HG03060 (cell line): ENCODE data around the gene ATF6.
"Not testable (repeated sequence)": the region's sequence is repeated elsewhere in the genome, so short reads cannot be mapped to it uniquely, and the experiment has no call there.

ENCODE experiments used
- ATAC-seq: cut with Tn5 transposase; IDR thresholded peaks from one replicate; pipeline ENCODE4 v1.9.1; 2021; ENCODE audit warnings: low read depth, moderate number of reproducible peaks; ENCODE audit not compliant: unreplicated experiment

The ATF6 gene

GRCh38 chr1:161773791-161774190, 7.7 kb downstream of the ATF6 start:
- ATAC-seq: no peak

- ATAC-seq: no peak
Observed at GRCh38 chr1:161777261-161777660, 11.1 kb downstream of the ATF6 start.

- no peak for ATAC-seq
Observed at GRCh38 chr1:161778522-161778921, 12.4 kb downstream of the ATF6 start.

GRCh38 chr1:161779393-161779792, 13.3 kb downstream of the ATF6 start:
- no peak for ATAC-seq

GRCh38 chr1:161781995-161782394, 15.9 kb downstream of the ATF6 start:
- ATAC-seq: no peak

GRCh38 chr1:161782886-161783285, 16.8 kb downstream of the ATF6 start:
- ATAC-seq: no peak

- no peak for ATAC-seq
Observed at GRCh38 chr1:161784968-161785367, 18.8 kb downstream of the ATF6 start.

- ATAC-seq: no peak
Observed at GRCh38 chr1:161787355-161787754, 21.2 kb downstream of the ATF6 start.

GRCh38 chr1:161790587-161791317, 24.6 kb downstream of the ATF6 start:
- no peak for ATAC-seq

GRCh38 chr1:161791904-161792655, 26.0 kb downstream of the ATF6 start:
- no peak for ATAC-seq

- peak; percentile 80 for ATAC-seq
Observed at GRCh38 chr1:161792740-161793139, 26.6 kb downstream of the ATF6 start.

- no peak for ATAC-seq
Observed at GRCh38 chr1:161799792-161800191, 33.7 kb downstream of the ATF6 start.

- no peak for ATAC-seq
Observed at GRCh38 chr1:161801955-161802354, 35.8 kb downstream of the ATF6 start.

- no peak for ATAC-seq
Observed at GRCh38 chr1:161803181-161803580, 37.1 kb downstream of the ATF6 start.

- no peak for ATAC-seq
Observed at GRCh38 chr1:161805399-161806197, 39.5 kb downstream of the ATF6 start.

- not testable (repeated sequence) for ATAC-seq
Observed at GRCh38 chr1:161809202-161809601, 43.1 kb downstream of the ATF6 start.

GRCh38 chr1:161809656-161810055, 43.5 kb downstream of the ATF6 start:
- not testable (repeated sequence) for ATAC-seq

- ATAC-seq: no peak
Observed at GRCh38 chr1:161810780-161811179, 44.7 kb downstream of the ATF6 start.

- ATAC-seq: no peak
Observed at GRCh38 chr1:161816201-161816600, 50.1 kb downstream of the ATF6 start.

- ATAC-seq: no peak
Observed at GRCh38 chr1:161817176-161817730, 51.1 kb downstream of the ATF6 start.

GRCh38 chr1:161820914-161821313, 54.8 kb downstream of the ATF6 start:
- no peak for ATAC-seq
